H1 (cell line): ENCODE measurements around the gene TPM1. TPM values are rescaled to one million over a fixed set of nuclear protein-coding genes. Genes with fewer than 3 reads are reported as not detected.

Experiments used
- JUND ChIP-seq: IDR thresholded peaks from 2 replicates; pipeline ENCODE4 v1.6.1; 2011; ENCODE audit warnings: mild to moderate bottlenecking, improper control_type of control experiment, low read length
- RXRA ChIP-seq: IDR thresholded peaks from 2 replicates; pipeline ENCODE4 v1.6.1; 2011; ENCODE audit warnings: low read depth, mild to moderate bottlenecking, low read length, moderate library complexity; ENCODE audit not compliant: insufficient read depth
- SIRT6 ChIP-seq: IDR thresholded peaks from one replicate; pipeline ENCODE4 v1.7.1; 2012; ENCODE audit warnings: low read length, inconsistent platforms
- SRF ChIP-seq: IDR thresholded peaks from 2 replicates; pipeline ENCODE4 v1.6.1; 2011; ENCODE audit warnings: mild to moderate bottlenecking, low read depth, low read length, moderate library complexity
- SUZ12 ChIP-seq: fragments of 200-600 bp; sonication (generic); IDR thresholded peaks from 2 replicates; pipeline ENCODE4 v1.6.1; 2012; ENCODE audit warnings: mild to moderate bottlenecking, inconsistent platforms, low read length, moderate library complexity, mixed read lengths
- polyA plus RNA-seq, 7 experiments: library from polyadenylated mRNA; depleted of rRNA in 3 of 7; stranded (reverse) in 5 of 7; unstranded in 2 of 7; fragments of >200 nt in 5 of 7; fragments of 200-250 nt in 2 of 7; gene quantifications; 1 replicate in 5 of 7; 2 replicates in 1 of 7; 4 replicates in 1 of 7; pipeline versions ENCODE4 v1.2.1 to v1.2.3, GENCODE V29; 2011 to 2013; ENCODE audit warnings: missing spikeins in 2 of 7, mixed read lengths in 2 of 7
- total RNA-seq: library from RNA; stranded (reverse); fragmentation: NEBNext Ultra II Directional; extraction: Animal tissue kit (Norgen Biotek cat#: 25700); gene quantifications from 2 replicates; pipeline ENCODE4 v1.2.1, GENCODE V29; 2021

TPM1 gene
- total and polyA plus RNA-seq, 2 of the 8 experiments (the other 6 are each of a cell fraction or from before 2014, with no cell fraction given): 258 to 579 TPM

DNA sequence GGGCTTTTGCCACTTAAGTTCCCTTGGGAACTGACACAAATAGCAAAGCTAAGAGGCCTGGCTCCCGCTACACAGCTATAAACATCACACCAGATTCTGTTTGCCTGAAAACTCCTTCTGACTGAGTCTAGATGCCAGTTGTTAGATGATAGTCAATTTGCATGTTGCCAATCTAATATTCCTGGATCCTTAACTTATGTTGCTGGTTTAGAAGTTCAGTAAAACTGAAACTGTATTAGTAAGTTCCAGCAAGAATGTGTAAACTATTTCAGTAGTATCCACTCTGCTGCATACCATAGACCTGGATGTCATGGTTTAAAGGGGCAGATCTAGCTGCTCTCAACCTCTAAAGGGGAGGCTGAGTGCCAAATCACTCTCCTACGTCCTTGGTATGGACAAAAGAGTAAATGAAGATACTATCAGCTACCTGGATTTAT is 52.0 kb downstream of the TPM1 start (continued):
- TF ChIP-seq SRF (no peak), RXRA (no peak), SUZ12 (no peak), JUND (no peak), SIRT6 (no peak)
